HG02973 (cell line): ENCODE measurements around the gene FBLN7.

Source experiments
- ATAC-seq: cut with Tn5 transposase; IDR thresholded peaks from one replicate; pipeline ENCODE4 v1.9.1; 2021; ENCODE audit warnings: moderate library complexity; ENCODE audit not compliant: unreplicated experiment

FBLN7 gene

DNA sequence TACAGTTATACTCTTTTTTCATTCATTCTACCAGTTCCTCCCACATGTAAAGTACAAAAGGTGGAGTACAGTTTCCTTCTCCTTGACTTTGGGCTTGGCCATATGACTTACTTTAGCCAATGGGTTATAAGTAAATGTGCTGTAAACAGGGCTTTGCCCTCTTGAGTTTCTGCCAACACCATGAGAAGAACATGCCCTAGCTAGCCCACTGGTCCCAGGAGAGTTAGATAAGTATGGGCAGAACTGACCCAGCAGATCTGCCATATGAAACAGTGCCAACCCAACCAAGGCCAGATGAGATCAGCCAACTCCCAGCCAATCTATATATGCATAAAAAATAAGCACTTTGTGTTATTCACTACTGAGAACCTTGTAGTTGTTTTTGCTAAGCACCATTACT lies 91.2 kb downstream of the FBLN7 start:
- no peak for ATAC-seq

- ATAC-seq = no peak
Measured at GRCh38 chr2:112230371-112230770, 92.2 kb downstream of the FBLN7 start.
